ENCODE results near the gene UBE2D4. TPM values are rescaled to one million over a fixed set of nuclear protein-coding genes. Genes with fewer than 3 reads are reported as not detected.

UBE2D4 gene
- total and polyA plus RNA-seq, 9 of the 15 experiments (the other 6 are each of a cell fraction or from before 2014, with no cell fraction given), result 3.3 to 16.2 (median 7.5) TPM

- TF ChIP-seq MGA (IDR thresholded peaks at IDR 0.05) (no peak), TBP (optimal IDR thresholded peaks at IDR 0.05; ENCODE audit: low read depth, low read length) (no peak), PRMT5 (CRISPR knock-in tag; IDR thresholded peaks at IDR 0.05) (no peak), SAP30 (IDR thresholded peaks at IDR 0.05; ENCODE audit: borderline replicate concordance, insufficient read depth, low read depth, low read length, poor library complexity, severe bottlenecking) (no peak), THRAP3 (IDR thresholded peaks at IDR 0.05; ENCODE audit: borderline replicate concordance) (no peak)
Measured at GRCh38 chr7:43927810-43928209, 1.6 kb downstream of the UBE2D4 start (continued).
